Neural progenitor cell (in vitro differentiated cells): Measurements from ENCODE around the gene NPM1. TPM values are rescaled to one million over a fixed set of nuclear protein-coding genes. Genes with fewer than 3 reads are reported as not detected.
"Not testable (repeated sequence)": the region's sequence is repeated elsewhere in the genome, so short reads cannot be mapped to it uniquely, and the experiment has no call there.

ENCODE experiments used
- DNase-seq: peaks from one replicate; pipeline ENCODE4 v3.0.0-alpha.2; 2016; ENCODE audit warnings: low spot score
- H2AFZ ChIP-seq: fragments of 200-600 bp; sonication (generic); replicated peaks from 2 replicates; pipeline ENCODE4 v1.6.1; 2016; ENCODE audit warnings: antibody characterized with exemption
- H3F3A ChIP-seq: fragments of 200-600 bp; sonication (generic); 2 replicates; pipeline ENCODE4 v1.6.1; 2016; ENCODE audit warnings: antibody characterized with exemption, low read depth
- H3K27ac ChIP-seq: fragments of 200-600 bp; sonication (generic); 2 replicates; pipeline ENCODE4 v1.5.1; 2016; ENCODE audit warnings: mild to moderate bottlenecking
- H3K27me3 ChIP-seq: fragments of 200-600 bp; sonication (generic); 2 replicates; pipeline ENCODE4 v1.6.1; 2016; ENCODE audit warnings: mild to moderate bottlenecking, moderate library complexity
- H3K36me3 ChIP-seq: fragments of 200-600 bp; sonication (generic); 2 replicates; pipeline ENCODE4 v1.5.1; 2016
- H3K4me1 ChIP-seq: fragments of 200-600 bp; sonication (generic); 2 replicates; pipeline ENCODE4 v1.6.1; 2016; ENCODE audit warnings: mixed run types
- H3K4me2 ChIP-seq: fragments of 200-600 bp; sonication (generic); 2 replicates; pipeline ENCODE4 v1.6.1; 2016
- H3K4me3 ChIP-seq: fragments of 200-600 bp; sonication (generic); 2 replicates; pipeline ENCODE4 v1.5.1; 2016
- H3K79me2 ChIP-seq: fragments of 200-600 bp; sonication (generic); 2 replicates; pipeline ENCODE4 v1.6.1; 2016; ENCODE audit warnings: low read depth
- H3K9ac ChIP-seq: fragments of 200-600 bp; sonication (generic); 2 replicates; pipeline ENCODE4 v1.6.1; 2016
- H3K9me3 ChIP-seq: fragments of 200-600 bp; sonication (generic); 2 replicates; pipeline ENCODE4 v1.5.1; 2016; ENCODE audit warnings: low read depth
- H4K20me1 ChIP-seq: fragments of 200-600 bp; sonication (generic); 2 replicates; pipeline ENCODE4 v1.6.1; 2016; ENCODE audit warnings: low read depth
- H3K27ac Mint-ChIP-seq: 3 replicates; pipeline ENCODE4 v1.8.0; 2021; ENCODE audit warnings: mixed read lengths
- H3K27me3 Mint-ChIP-seq: 2 replicates; pipeline ENCODE4 v1.8.0; 2022; ENCODE audit warnings: low read depth, mild to moderate bottlenecking, inconsistent platforms, moderate library complexity, mixed read lengths; ENCODE audit not compliant: insufficient read depth
- H3K36me3 Mint-ChIP-seq: 3 replicates; pipeline ENCODE4 v1.8.0; 2021; ENCODE audit warnings: mixed read lengths
- H3K4me1 Mint-ChIP-seq: 3 replicates; pipeline ENCODE4 v1.8.0; 2021; ENCODE audit warnings: mixed read lengths
- H3K4me3 Mint-ChIP-seq: 3 replicates; pipeline ENCODE4 v1.8.0; 2021; ENCODE audit warnings: mild to moderate bottlenecking, moderate library complexity, mixed read lengths
- H3K9me3 Mint-ChIP-seq: 3 replicates; pipeline ENCODE4 v1.8.0; 2020; ENCODE audit warnings: mixed read lengths
- EZH2 ChIP-seq: fragments of 200-600 bp; sonication (generic); IDR thresholded peaks from 2 replicates; pipeline ENCODE4 v1.6.1; 2017; ENCODE audit warnings: antibody characterized with exemption, mild to moderate bottlenecking, moderate library complexity
- EZH2phosphoT487 ChIP-seq: fragments of 200-600 bp; sonication (generic); IDR thresholded peaks from 2 replicates; pipeline ENCODE4 v1.6.1; 2017; ENCODE audit warnings: antibody characterized with exemption
- total RNA-seq: library from RNA; depleted of rRNA; stranded (reverse); fragments of >200 nt; gene quantifications from 2 replicates; pipeline ENCODE4 v1.2.3, GENCODE V29; 2015; ENCODE audit warnings: low replicate concordance
- TF ChIP-seq, protein P1 (sequence below): fragments of 200-600 bp; sonication (generic); IDR thresholded peaks from 2 replicates; pipeline ENCODE4 v1.5.1; 2017; ENCODE audit warnings: antibody characterized with exemption, mild to moderate bottlenecking

The NPM1 gene
- total RNA-seq, 1 donor from 2014 or later = 3,685 TPM

- H3K4me2 ChIP-seq = no peak overlapping the region
- H3K36me3 Mint-ChIP-seq = peaks cover 37% of the 10 kb centered on the region
- peaks cover 100% of the 10 kb centered on the region for H4K20me1 ChIP-seq
Observed at GRCh38 chr5:171410181-171410580, 22.5 kb downstream of the NPM1 start.

DNA sequence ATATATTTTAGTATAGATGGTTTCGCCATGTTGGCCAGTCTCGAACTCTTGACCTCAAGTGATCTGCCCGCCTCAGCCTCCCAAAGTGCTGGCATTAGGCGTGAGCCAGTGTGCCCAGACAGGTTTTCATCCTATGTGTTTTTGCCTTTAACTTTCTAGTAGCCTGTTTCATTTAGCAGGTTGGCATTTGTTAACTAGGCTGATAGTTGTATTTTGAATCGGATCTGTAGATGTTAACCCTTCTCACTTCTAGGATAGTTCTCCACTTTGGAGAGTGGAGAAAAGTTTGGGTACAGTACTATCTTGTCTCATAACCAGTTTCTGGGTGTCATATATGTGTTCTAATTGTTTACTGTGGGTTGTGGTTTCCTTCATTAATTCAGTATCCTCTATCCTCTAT, 24.5 kb downstream of the NPM1 start:
- Mint-ChIP-seq H3K9me3 (no peaks in the 10 kb centered on the region), H3K4me1 (no peaks in the 10 kb centered on the region), H3K27me3 (no peaks in the 10 kb centered on the region), H3K36me3 (peaks cover 23% of the 10 kb centered on the region), H3K27ac (no peak overlapping the region), H3K4me3 (no peak overlapping the region)
- DNase-seq = no peak
- no peaks in the 10 kb centered on the region for H3K9me3 ChIP-seq
- TF ChIP-seq EZH2 (no peak), EZH2phosphoT487 (no peak)
- TF ChIP-seq, protein P1, sequence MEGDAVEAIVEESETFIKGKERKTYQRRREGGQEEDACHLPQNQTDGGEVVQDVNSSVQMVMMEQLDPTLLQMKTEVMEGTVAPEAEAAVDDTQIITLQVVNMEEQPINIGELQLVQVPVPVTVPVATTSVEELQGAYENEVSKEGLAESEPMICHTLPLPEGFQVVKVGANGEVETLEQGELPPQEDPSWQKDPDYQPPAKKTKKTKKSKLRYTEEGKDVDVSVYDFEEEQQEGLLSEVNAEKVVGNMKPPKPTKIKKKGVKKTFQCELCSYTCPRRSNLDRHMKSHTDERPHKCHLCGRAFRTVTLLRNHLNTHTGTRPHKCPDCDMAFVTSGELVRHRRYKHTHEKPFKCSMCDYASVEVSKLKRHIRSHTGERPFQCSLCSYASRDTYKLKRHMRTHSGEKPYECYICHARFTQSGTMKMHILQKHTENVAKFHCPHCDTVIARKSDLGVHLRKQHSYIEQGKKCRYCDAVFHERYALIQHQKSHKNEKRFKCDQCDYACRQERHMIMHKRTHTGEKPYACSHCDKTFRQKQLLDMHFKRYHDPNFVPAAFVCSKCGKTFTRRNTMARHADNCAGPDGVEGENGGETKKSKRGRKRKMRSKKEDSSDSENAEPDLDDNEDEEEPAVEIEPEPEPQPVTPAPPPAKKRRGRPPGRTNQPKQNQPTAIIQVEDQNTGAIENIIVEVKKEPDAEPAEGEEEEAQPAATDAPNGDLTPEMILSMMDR = no peak
- peaks cover 57% of the 10 kb centered on the region for H3K79me2 ChIP-seq
- H3K4me3 ChIP-seq = no peak overlapping the region
- H3K27ac ChIP-seq = no peak overlapping the region
- H3K4me2 ChIP-seq = no peak overlapping the region
- H4K20me1 ChIP-seq = peaks cover 99% of the 10 kb centered on the region
- H3K27me3 ChIP-seq = no peaks in the 10 kb centered on the region
- H3F3A ChIP-seq = peaks cover 98% of the 10 kb centered on the region
- H3K9ac ChIP-seq = no peak overlapping the region
- H2AFZ ChIP-seq = no peak overlapping the region
- H3K4me1 ChIP-seq = no peaks in the 10 kb centered on the region
- H3K36me3 ChIP-seq = peaks cover 25% of the 10 kb centered on the region

More at GRCh38 chr5:171410181-171410580, 22.5 kb downstream of the NPM1 start:
- Mint-ChIP-seq H3K27me3 (no peaks in the 10 kb centered on the region), H3K4me1 (no peaks in the 10 kb centered on the region), H3K4me3 (no peak overlapping the region), H3K27ac (no peak overlapping the region), H3K9me3 (peaks cover 2% of the 10 kb centered on the region)
- Histone ChIP-seq H3K9ac (no peak overlapping the region), H2AFZ (no peak overlapping the region), H3K27me3 (no peaks in the 10 kb centered on the region), H3K36me3 (peaks cover 43% of the 10 kb centered on the region), H3K9me3 (no peaks in the 10 kb centered on the region), H3K79me2 (peaks cover 77% of the 10 kb centered on the region), H3K4me3 (no peak overlapping the region), H3K4me1 (no peaks in the 10 kb centered on the region), H3K27ac (peak overlapping the region; percentile 13), H3F3A (peaks cover 99% of the 10 kb centered on the region)
- DNase-seq = no peak
- TF ChIP-seq EZH2 (no peak), EZH2phosphoT487 (no peak)
- TF ChIP-seq, protein P1 = no peak

DNA sequence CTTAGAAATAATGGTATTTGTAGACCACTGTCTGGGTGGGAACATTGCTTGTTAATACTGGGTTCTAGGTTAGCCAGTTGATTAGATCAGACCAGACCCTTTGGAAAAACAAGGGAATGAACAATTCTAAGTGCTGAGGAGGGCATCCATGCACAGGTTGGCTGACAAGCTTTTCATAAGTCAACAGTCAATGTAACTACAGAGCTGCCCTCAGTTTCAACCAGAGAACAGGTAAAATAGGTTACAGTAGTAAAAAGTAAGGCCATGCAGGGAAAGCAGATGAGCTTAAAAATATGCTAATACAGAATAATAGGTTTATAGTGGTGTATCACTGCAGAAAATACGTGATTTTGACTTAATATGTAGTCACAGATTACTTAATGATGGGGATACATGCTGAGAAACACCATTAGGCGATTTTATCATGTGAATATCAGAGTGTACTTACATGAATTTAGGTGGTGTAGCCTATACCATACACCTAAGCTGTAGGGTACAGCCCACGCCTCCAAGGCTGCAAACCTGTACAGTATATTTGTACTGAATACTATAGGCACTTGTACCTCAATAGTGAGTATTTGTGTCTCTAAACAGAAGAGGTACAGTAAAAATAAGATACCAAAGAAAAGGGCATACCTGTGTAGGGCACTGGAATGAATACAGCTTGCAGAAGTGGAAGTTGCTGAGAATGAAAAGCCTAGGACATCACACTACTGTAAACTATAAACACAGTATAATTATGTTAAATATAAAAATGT, 25.7 kb downstream of the NPM1 start:
- Mint-ChIP-seq H3K36me3 (peaks cover 20% of the 10 kb centered on the region), H3K4me3 (no peak overlapping the region), H3K27me3 (no peaks in the 10 kb centered on the region), H3K27ac (no peak overlapping the region), H3K4me1 (peaks cover under 1% of the 10 kb centered on the region), H3K9me3 (no peaks in the 10 kb centered on the region)
- H3K36me3 ChIP-seq = peaks cover 13% of the 10 kb centered on the region
- no peak overlapping the region for H2AFZ ChIP-seq
- H3F3A ChIP-seq = peaks cover 97% of the 10 kb centered on the region
- TF ChIP-seq, protein P1 = no peak
- TF ChIP-seq EZH2phosphoT487 = no peak
- TF ChIP-seq EZH2 = no peak
- no peaks in the 10 kb centered on the region for H3K27me3 ChIP-seq
- H3K4me1 ChIP-seq = peaks cover 4% of the 10 kb centered on the region
- H3K4me3 ChIP-seq = no peak overlapping the region
- no peaks in the 10 kb centered on the region for H3K9me3 ChIP-seq
- DNase-seq = no peak
- no peak overlapping the region for H3K9ac ChIP-seq
- no peak overlapping the region for H3K27ac ChIP-seq
- peaks cover 99% of the 10 kb centered on the region for H4K20me1 ChIP-seq
- H3K4me2 ChIP-seq = no peak overlapping the region
- H3K79me2 ChIP-seq = peaks cover 46% of the 10 kb centered on the region

- not testable (repeated sequence) for H3K9me3 ChIP-seq, H3K9me3 Mint-ChIP-seq, H3K4me3 Mint-ChIP-seq, H3K27me3 ChIP-seq, H3K27ac Mint-ChIP-seq, H3K9ac ChIP-seq, H3K27ac ChIP-seq, H3K4me1 ChIP-seq, DNase-seq, H2AFZ ChIP-seq, H3K36me3 ChIP-seq, H3K4me2 ChIP-seq, H3K4me3 ChIP-seq, H3K27me3 Mint-ChIP-seq, H3K4me1 Mint-ChIP-seq
- peaks cover 97% of the 10 kb centered on the region for H3F3A ChIP-seq
- peaks cover 39% of the 10 kb centered on the region for H3K79me2 ChIP-seq
- peaks cover 15% of the 10 kb centered on the region for H3K36me3 Mint-ChIP-seq
- H4K20me1 ChIP-seq = peaks cover 97% of the 10 kb centered on the region
Observed at GRCh38 chr5:171413993-171414392, 26.3 kb downstream of the NPM1 start.
